ENCODE results near the gene TRPV5.

TRPV5 gene

GRCh38 chr7:142899661-142900060 is 33.9 kb downstream of the TRPV5 start:
- Histone ChIP-seq H3K9me3 (ENCODE audit: insufficient read depth, low read length) (peaks cover 4% of the 10 kb centered on the region; the same call in 1 of the 2 replicates), H3K4me2 (ENCODE audit: low read length) (no peak overlapping the region)

DNA sequence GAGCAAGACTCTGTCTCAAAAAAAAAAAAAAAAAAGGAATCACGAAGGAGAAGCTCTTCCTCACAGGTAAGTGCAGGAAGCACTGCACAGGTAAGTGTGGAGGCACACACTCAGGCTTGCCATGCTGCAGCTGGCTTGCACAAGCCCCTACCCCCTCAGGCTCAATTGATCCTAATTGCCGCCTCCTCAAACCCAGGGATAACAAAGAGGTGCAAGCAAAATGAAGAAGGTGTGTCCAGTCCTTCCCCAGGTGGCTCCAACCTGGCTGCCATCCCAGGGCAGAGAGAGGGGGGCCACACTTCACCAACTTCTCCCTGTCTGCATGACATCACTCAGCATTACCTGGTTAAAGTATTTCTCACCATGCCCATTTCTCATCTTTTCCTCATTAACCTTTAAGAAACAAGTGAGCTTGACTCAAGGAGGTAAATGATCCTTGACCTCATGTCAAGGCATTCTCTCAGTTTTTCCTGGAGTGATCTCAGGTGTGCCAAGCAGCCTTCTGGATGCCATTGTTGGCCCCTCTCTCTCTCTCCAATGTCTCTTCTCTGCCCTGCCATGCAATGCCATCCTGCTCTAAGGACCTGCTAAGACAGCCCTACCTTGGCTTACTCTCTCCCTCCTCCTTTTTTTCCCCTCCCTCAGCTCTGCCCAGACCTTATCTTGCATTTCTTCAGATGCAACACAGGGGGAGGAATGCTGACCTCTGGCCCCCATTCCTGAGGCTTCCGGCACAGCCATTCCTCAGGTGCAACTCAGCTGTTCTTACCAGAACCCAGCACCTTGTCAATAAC is 35.0 kb downstream of the TRPV5 start:
- Histone ChIP-seq H3K79me2 (ENCODE audit: low read length) (no peaks in the 10 kb centered on the region), H3K9me3 (ENCODE audit: insufficient read depth, low read length) (no peaks in the 10 kb centered on the region; the same call in 1 of the 2 replicates), H3K4me3 (ENCODE audit: low read length) (no peak overlapping the region), H3K36me3 (replicated peaks; ENCODE audit: low read depth, low read length) (no peaks in the 10 kb centered on the region), H3K27ac (ENCODE audit: low read length) (no peak overlapping the region), H2AFZ (ENCODE audit: low read depth, low read length) (no peak overlapping the region), H3K27me3 (ENCODE audit: low read depth, low read length) (peaks cover 29% of the 10 kb centered on the region), H3K4me2 (ENCODE audit: low read length) (no peak overlapping the region), H3K4me1 (ENCODE audit: low read length) (no peaks in the 10 kb centered on the region), H4K20me1 (ENCODE audit: insufficient read depth, low read length) (no peaks in the 10 kb centered on the region), H3K9ac (ENCODE audit: low read length) (no peak overlapping the region)
- TF ChIP-seq EZH2phosphoT487 (IDR thresholded peaks at IDR 0.05; ENCODE audit: low read depth) = no peak
- TF ChIP-seq, protein P1, sequence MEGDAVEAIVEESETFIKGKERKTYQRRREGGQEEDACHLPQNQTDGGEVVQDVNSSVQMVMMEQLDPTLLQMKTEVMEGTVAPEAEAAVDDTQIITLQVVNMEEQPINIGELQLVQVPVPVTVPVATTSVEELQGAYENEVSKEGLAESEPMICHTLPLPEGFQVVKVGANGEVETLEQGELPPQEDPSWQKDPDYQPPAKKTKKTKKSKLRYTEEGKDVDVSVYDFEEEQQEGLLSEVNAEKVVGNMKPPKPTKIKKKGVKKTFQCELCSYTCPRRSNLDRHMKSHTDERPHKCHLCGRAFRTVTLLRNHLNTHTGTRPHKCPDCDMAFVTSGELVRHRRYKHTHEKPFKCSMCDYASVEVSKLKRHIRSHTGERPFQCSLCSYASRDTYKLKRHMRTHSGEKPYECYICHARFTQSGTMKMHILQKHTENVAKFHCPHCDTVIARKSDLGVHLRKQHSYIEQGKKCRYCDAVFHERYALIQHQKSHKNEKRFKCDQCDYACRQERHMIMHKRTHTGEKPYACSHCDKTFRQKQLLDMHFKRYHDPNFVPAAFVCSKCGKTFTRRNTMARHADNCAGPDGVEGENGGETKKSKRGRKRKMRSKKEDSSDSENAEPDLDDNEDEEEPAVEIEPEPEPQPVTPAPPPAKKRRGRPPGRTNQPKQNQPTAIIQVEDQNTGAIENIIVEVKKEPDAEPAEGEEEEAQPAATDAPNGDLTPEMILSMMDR (IDR thresholded peaks at IDR 0.05; ENCODE audit: low read depth, low read length) = no peak

More at GRCh38 chr7:142899661-142900060, 33.9 kb downstream of the TRPV5 start:
- Histone ChIP-seq H3K9ac (ENCODE audit: low read length) (no peak overlapping the region), H3K27ac (ENCODE audit: low read length) (no peak overlapping the region), H3K27me3 (ENCODE audit: low read depth, low read length) (peaks cover 29% of the 10 kb centered on the region), H3K36me3 (replicated peaks; ENCODE audit: low read depth, low read length) (no peaks in the 10 kb centered on the region), H3K4me1 (ENCODE audit: low read length) (no peaks in the 10 kb centered on the region), H3K4me3 (ENCODE audit: low read length) (no peak overlapping the region), H3K79me2 (ENCODE audit: low read length) (no peaks in the 10 kb centered on the region), H4K20me1 (ENCODE audit: insufficient read depth, low read length) (no peaks in the 10 kb centered on the region), H2AFZ (ENCODE audit: low read depth, low read length) (no peak overlapping the region)
- no peak for TF ChIP-seq EZH2phosphoT487 (IDR thresholded peaks at IDR 0.05; ENCODE audit: low read depth)
- TF ChIP-seq, protein P1 (IDR thresholded peaks at IDR 0.05; ENCODE audit: low read depth, low read length) = no peak

- Histone ChIP-seq H3K79me2 (ENCODE audit: low read length) (no peaks in the 10 kb centered on the region), H3K36me3 (replicated peaks; ENCODE audit: low read depth, low read length) (no peaks in the 10 kb centered on the region), H3K27ac (ENCODE audit: low read length) (no peak overlapping the region), H3K4me2 (ENCODE audit: low read length) (no peak overlapping the region), H2AFZ (ENCODE audit: low read depth, low read length) (no peak overlapping the region), H3K9ac (ENCODE audit: low read length) (no peak overlapping the region), H4K20me1 (ENCODE audit: insufficient read depth, low read length) (no peaks in the 10 kb centered on the region), H3K4me1 (ENCODE audit: low read length) (no peaks in the 10 kb centered on the region), H3K4me3 (ENCODE audit: low read length) (no peak overlapping the region), H3K9me3 (ENCODE audit: insufficient read depth, low read length) (no peaks in the 10 kb centered on the region), H3K27me3 (ENCODE audit: low read depth, low read length) (peaks cover 29% of the 10 kb centered on the region)
- TF ChIP-seq, protein P1 (IDR thresholded peaks at IDR 0.05; ENCODE audit: low read depth, low read length) = no peak
- TF ChIP-seq EZH2phosphoT487 (IDR thresholded peaks at IDR 0.05; ENCODE audit: low read depth) = no peak
These were observed 35.9 kb downstream of the TRPV5 start for GRCh38 chr7:142897691-142898090.

- no peak overlapping the region for H3K27ac ChIP-seq (ENCODE audit: low read length)
- no peaks in the 10 kb centered on the region for H3K36me3 ChIP-seq (replicated peaks; ENCODE audit: low read depth, low read length)
- TF ChIP-seq EZH2phosphoT487 (IDR thresholded peaks at IDR 0.05; ENCODE audit: low read depth) = no peak
- TF ChIP-seq, protein P1 (IDR thresholded peaks at IDR 0.05; ENCODE audit: low read depth, low read length) = no peak
These were observed 36.7 kb downstream of the TRPV5 start for GRCh38 chr7:142896741-142897379.

More at GRCh38 chr7:142896741-142897379, 36.7 kb downstream of the TRPV5 start:
- no peak overlapping the region for H3K4me2 ChIP-seq (ENCODE audit: low read length)
- no peaks in the 10 kb centered on the region for H3K4me1 ChIP-seq (ENCODE audit: low read length)
- H4K20me1 ChIP-seq (ENCODE audit: insufficient read depth, low read length) = no peaks in the 10 kb centered on the region
- no peaks in the 10 kb centered on the region for H3K79me2 ChIP-seq (ENCODE audit: low read length)
- peaks cover 29% of the 10 kb centered on the region for H3K27me3 ChIP-seq (ENCODE audit: low read depth, low read length)
- H2AFZ ChIP-seq (ENCODE audit: low read depth, low read length) = no peak overlapping the region
- H3K9ac ChIP-seq (ENCODE audit: low read length) = no peak overlapping the region
- H3K4me3 ChIP-seq (ENCODE audit: low read length) = no peak overlapping the region
- no peaks in the 10 kb centered on the region for H3K9me3 ChIP-seq (ENCODE audit: insufficient read depth, low read length)
